Measurements from ENCODE around the gene SPACDR.

DNA sequence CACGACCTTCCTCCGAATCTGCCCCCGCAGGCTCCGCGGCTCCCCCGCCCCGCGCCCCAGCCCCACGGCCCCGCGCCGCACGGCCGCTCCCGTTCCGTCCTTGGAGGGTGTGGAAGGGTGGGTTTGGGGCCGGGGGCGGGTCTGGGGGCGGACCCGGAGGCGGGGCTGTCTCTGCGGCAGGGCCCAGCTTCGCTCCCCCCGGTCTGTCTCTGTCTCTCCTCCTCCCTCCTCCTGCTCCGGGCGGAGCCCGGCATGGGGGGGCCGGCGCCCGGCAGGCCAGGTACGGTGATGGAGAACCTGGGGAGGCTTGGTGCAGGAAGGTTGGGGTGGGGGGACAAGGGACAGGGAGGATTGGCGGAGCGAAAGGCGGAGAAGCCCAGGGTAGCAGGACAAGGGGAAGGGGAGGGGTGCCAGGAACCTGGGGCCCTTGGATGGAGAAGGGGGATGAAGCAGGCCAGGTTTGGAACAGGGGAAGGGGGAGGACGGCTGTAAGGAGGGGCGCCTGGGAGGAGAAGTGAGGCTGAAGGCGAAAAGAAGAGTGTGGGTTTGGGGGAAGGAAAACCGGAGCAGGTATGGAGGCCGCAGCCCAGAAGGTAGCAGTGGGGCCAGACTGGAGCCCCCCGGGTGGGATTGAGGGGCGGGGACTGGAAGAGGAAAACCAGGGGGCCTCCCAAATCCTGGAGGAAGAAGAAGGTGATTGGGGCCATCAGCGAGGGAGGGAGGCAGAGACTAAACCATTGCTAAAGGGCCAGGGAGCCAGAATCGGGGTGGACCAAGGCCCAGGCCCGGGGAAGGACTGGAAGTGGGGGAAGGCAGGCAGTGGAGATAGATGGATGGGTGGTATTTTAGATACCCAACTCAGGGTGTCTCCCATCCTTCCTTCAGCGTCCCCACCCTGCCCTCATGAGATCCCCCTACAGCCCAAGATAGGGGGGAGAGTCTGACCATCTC is 19.9 kb upstream of the SPACDR start, which contains the start of gene NYAP1:
- TF ChIP-seq, protein P1, sequence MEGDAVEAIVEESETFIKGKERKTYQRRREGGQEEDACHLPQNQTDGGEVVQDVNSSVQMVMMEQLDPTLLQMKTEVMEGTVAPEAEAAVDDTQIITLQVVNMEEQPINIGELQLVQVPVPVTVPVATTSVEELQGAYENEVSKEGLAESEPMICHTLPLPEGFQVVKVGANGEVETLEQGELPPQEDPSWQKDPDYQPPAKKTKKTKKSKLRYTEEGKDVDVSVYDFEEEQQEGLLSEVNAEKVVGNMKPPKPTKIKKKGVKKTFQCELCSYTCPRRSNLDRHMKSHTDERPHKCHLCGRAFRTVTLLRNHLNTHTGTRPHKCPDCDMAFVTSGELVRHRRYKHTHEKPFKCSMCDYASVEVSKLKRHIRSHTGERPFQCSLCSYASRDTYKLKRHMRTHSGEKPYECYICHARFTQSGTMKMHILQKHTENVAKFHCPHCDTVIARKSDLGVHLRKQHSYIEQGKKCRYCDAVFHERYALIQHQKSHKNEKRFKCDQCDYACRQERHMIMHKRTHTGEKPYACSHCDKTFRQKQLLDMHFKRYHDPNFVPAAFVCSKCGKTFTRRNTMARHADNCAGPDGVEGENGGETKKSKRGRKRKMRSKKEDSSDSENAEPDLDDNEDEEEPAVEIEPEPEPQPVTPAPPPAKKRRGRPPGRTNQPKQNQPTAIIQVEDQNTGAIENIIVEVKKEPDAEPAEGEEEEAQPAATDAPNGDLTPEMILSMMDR (conservative IDR thresholded peaks at IDR 0.05; ENCODE audit: low read depth in 2 of 2) = no peak
- TF ChIP-seq, protein P2, sequence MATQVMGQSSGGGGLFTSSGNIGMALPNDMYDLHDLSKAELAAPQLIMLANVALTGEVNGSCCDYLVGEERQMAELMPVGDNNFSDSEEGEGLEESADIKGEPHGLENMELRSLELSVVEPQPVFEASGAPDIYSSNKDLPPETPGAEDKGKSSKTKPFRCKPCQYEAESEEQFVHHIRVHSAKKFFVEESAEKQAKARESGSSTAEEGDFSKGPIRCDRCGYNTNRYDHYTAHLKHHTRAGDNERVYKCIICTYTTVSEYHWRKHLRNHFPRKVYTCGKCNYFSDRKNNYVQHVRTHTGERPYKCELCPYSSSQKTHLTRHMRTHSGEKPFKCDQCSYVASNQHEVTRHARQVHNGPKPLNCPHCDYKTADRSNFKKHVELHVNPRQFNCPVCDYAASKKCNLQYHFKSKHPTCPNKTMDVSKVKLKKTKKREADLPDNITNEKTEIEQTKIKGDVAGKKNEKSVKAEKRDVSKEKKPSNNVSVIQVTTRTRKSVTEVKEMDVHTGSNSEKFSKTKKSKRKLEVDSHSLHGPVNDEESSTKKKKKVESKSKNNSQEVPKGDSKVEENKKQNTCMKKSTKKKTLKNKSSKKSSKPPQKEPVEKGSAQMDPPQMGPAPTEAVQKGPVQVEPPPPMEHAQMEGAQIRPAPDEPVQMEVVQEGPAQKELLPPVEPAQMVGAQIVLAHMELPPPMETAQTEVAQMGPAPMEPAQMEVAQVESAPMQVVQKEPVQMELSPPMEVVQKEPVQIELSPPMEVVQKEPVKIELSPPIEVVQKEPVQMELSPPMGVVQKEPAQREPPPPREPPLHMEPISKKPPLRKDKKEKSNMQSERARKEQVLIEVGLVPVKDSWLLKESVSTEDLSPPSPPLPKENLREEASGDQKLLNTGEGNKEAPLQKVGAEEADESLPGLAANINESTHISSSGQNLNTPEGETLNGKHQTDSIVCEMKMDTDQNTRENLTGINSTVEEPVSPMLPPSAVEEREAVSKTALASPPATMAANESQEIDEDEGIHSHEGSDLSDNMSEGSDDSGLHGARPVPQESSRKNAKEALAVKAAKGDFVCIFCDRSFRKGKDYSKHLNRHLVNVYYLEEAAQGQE (IDR thresholded peaks at IDR 0.05; ENCODE audit: unreplicated experiment) = no peak
- TF ChIP-seq POLR2AphosphoS5 (IDR thresholded peaks at IDR 0.05; ENCODE audit: low read depth) = peak; percentile 42
- TF ChIP-seq EZH2phosphoT487 (IDR thresholded peaks at IDR 0.05; ENCODE audit: unreplicated experiment) = no peak
- no peak for TF ChIP-seq CREB1 (CRISPR knock-in tag; IDR thresholded peaks at IDR 0.05; ENCODE audit: low read depth)
- no peak for TF ChIP-seq EZH2 (IDR thresholded peaks at IDR 0.05; ENCODE audit: low read depth, unreplicated experiment)
- TF ChIP-seq, protein P3, sequence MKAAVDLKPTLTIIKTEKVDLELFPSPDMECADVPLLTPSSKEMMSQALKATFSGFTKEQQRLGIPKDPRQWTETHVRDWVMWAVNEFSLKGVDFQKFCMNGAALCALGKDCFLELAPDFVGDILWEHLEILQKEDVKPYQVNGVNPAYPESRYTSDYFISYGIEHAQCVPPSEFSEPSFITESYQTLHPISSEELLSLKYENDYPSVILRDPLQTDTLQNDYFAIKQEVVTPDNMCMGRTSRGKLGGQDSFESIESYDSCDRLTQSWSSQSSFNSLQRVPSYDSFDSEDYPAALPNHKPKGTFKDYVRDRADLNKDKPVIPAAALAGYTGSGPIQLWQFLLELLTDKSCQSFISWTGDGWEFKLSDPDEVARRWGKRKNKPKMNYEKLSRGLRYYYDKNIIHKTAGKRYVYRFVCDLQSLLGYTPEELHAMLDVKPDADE (IDR thresholded peaks at IDR 0.05) = no peak

All from GM23338 (cell line).